Activated CD8-positive, alpha-beta T cell treated with anti-CD3 and anti-CD28 coated beads for 36 hours (primary cell): ENCODE measurements around the gene ITGA1. TPM values are rescaled to one million over a fixed set of nuclear protein-coding genes. Genes with fewer than 3 reads are reported as not detected.
"Not testable (repeated sequence)": the region's sequence is repeated elsewhere in the genome, so short reads cannot be mapped to it uniquely, and the experiment has no call there.

Experiments used
- ATAC-seq: fragments of 200-7000 bp; cut with Tn5 transposase; one replicate; pipeline ENCODE4 v1.10.0; 2021; ENCODE audit warnings: mild to moderate bottlenecking, moderate library complexity
- CTCF ChIA-PET: fragments of 350-600 bp; sonication (Branson Sonifier 250); formaldehyde crosslinking; loops from one replicate; lab custom pipeline; 2021; ENCODE audit warnings: antibody characterized with exemption; lab: Charles Lee
- POLR2A ChIA-PET: fragments of 350-600 bp; sonication (Branson Sonifier 250); formaldehyde crosslinking; loops from one replicate; lab custom pipeline; 2021; ENCODE audit warnings: antibody characterized with exemption; lab: Charles Lee
- DNase-seq: peaks from one replicate; pipeline ENCODE4 v3.0.0-alpha.2; 2020
- H3K27ac Mint-ChIP-seq: one replicate; pipeline ENCODE4 v1.8.0; 2021; ENCODE audit warnings: mild to moderate bottlenecking, mixed read lengths
- H3K27me3 Mint-ChIP-seq: one replicate; pipeline ENCODE4 v1.8.0; 2021; ENCODE audit warnings: mixed read lengths
- H3K36me3 Mint-ChIP-seq: one replicate; pipeline ENCODE4 v1.8.0; 2021; ENCODE audit warnings: low read depth, mixed read lengths
- H3K4me1 Mint-ChIP-seq: one replicate; pipeline ENCODE4 v1.8.0; 2021; ENCODE audit warnings: low read depth, mixed read lengths
- H3K4me3 Mint-ChIP-seq: one replicate; pipeline ENCODE4 v1.8.0; 2021; ENCODE audit warnings: mild to moderate bottlenecking, moderate library complexity, mixed read lengths
- H3K9me3 Mint-ChIP-seq: one replicate; pipeline ENCODE4 v1.8.0; 2021; ENCODE audit warnings: mixed read lengths
- intact Hi-C: fragments of 100-400 bp; cut with micrococcal nuclease; formaldehyde crosslinking; loops from one replicate; pipeline ENCODE4 v1.10.0; 2022
- total RNA-seq, 2 experiments: library from RNA; stranded (reverse); gene quantifications; one replicate each; pipeline ENCODE4 v1.2.3, GENCODE V29; 2021
- TF ChIP-seq, protein P1 (sequence below): fragments of 200-600 bp; IDR thresholded peaks from one replicate; pipeline ENCODE4 v1.8.0; 2022; ENCODE audit warnings: antibody characterized with exemption, mild to moderate bottlenecking

Gene ITGA1
- total RNA-seq, 2 experiments from 2014 or later: 5.1 to 6.0 TPM

DNA sequence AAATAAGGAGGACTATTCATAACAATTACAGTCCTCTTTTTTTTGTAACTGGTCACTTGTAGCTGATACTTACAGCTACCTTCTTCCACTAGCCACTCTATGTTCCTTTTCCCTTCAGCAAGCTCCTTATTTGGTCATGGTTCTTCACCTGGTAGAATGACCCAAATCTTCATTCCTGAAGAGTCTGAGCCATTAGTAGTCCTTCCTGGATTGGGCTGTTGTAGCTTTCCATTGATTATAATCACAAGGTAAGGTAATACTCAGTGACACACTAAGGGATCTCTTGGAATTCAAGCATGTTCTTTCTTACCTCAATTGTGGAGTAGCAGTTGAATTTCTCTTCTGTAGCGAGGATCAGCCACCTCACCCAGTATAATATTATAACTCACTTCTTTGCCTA, 175.9 kb downstream of the ITGA1 start:
- ChIA-PET POLR2A (no interaction called here), CTCF (interaction anchor here (5.3 kb wide), 1 partner anchor 14 kb away, joined by 27 read pairs; no protein-coding TSS in a partner anchor)
- no peaks in the 10 kb centered on the region for H3K36me3 Mint-ChIP-seq
- H3K27ac Mint-ChIP-seq: no peak overlapping the region
- no peaks in the 10 kb centered on the region for H3K4me1 Mint-ChIP-seq
- intact Hi-C loops: no loop called here
- H3K4me3 Mint-ChIP-seq: no peak overlapping the region
- DNase-seq: no peak
- TF ChIP-seq, protein P1, sequence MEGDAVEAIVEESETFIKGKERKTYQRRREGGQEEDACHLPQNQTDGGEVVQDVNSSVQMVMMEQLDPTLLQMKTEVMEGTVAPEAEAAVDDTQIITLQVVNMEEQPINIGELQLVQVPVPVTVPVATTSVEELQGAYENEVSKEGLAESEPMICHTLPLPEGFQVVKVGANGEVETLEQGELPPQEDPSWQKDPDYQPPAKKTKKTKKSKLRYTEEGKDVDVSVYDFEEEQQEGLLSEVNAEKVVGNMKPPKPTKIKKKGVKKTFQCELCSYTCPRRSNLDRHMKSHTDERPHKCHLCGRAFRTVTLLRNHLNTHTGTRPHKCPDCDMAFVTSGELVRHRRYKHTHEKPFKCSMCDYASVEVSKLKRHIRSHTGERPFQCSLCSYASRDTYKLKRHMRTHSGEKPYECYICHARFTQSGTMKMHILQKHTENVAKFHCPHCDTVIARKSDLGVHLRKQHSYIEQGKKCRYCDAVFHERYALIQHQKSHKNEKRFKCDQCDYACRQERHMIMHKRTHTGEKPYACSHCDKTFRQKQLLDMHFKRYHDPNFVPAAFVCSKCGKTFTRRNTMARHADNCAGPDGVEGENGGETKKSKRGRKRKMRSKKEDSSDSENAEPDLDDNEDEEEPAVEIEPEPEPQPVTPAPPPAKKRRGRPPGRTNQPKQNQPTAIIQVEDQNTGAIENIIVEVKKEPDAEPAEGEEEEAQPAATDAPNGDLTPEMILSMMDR: no peak
- H3K27me3 Mint-ChIP-seq: peaks cover 2% of the 10 kb centered on the region
- peaks cover 3% of the 10 kb centered on the region for H3K9me3 Mint-ChIP-seq
- ATAC-seq: no peak

DNA sequence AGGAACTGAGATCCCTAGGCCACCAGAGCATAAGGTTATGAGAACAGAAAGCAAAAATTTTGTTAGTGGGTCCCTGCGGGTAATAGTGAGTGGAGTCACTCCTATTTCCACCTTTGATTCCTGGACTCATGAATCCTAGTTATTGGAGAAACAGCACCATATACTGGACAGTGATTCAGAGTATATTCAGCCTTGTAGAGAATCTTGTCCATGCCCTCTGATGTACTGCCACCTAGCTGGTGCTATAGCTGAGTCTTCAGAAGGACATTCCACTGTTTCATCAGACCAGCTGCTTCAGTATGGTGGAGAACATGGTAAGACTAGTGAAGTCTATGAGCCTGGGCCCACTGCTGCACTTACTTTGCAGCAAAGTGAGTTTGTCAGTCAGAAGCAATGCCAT, 176.4 kb downstream of the ITGA1 start:
- H3K4me1 Mint-ChIP-seq: no peaks in the 10 kb centered on the region
- H3K36me3 Mint-ChIP-seq: no peaks in the 10 kb centered on the region
- ChIA-PET CTCF (interaction anchor here (0.8 to 5.3 kb wide), 2 partner anchors 14 to 149 kb away, joined by 3 to 27 read pairs; no protein-coding TSS in a partner anchor), POLR2A (no interaction called here)
- H3K27me3 Mint-ChIP-seq: peaks cover 5% of the 10 kb centered on the region
- TF ChIP-seq, protein P1: no peak
- H3K4me3 Mint-ChIP-seq: no peak overlapping the region
- intact Hi-C loops: no loop called here
- ATAC-seq: no peak
- no peak for DNase-seq
- peaks cover 7% of the 10 kb centered on the region for H3K9me3 Mint-ChIP-seq
- no peak overlapping the region for H3K27ac Mint-ChIP-seq

DNA sequence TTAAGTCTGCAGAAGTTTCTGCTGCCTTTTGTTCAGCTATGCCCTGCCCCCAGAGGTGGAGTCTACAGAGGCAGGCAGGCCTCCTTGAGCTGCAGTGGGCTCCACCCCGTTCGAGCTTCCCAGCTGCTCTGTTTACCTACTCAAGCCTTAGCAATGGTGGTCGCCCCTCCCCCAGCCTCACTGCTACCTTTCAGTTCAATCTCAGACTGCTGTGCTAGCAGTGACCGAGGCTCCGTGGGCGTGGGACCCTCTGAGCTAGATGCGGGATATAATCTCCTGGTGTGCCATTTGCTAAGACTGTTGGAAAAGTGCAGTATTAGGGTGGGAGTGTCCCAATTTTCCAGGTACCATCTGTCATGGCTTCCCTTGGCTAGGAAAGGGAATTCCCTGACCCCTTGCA, 188.4 kb downstream of the ITGA1 start:
- H3K27ac Mint-ChIP-seq, intact Hi-C loops, CTCF ChIA-PET, H3K4me1 Mint-ChIP-seq, H3K36me3 Mint-ChIP-seq, ATAC-seq, DNase-seq, H3K9me3 Mint-ChIP-seq, POLR2A ChIA-PET, H3K4me3 Mint-ChIP-seq: not testable (repeated sequence)
- H3K27me3 Mint-ChIP-seq: peaks cover 17% of the 10 kb centered on the region

DNA sequence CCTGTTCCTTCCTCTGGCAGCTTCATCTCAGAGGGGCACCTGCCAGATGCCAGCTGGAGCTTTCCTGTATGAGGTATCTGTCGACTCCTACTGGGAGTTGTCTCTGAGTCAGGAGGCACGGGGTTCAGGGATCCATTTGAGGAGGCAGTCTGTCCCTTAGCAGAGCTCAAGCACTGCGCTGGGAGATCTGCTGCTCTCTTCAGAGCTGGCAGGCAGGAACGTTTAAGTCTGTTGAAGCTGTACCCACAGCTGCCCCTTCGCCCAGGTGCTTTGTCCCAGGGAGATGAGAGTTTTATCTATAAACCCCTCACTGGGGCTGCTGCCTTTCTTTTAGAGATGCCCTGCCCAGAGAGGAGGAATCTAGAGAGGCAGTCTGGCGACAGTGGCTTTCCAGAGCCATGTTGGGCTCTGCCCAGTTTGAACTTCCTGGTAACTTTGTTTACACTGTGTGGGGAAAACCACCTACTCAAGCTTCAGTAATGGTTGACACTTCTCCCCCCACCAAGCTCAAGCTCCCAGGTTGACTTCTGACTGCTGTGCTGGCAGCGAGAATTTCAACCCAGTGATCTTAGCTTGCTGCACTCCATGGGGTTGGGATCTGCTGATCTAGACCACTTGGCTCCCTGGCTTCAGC, 189.7 kb downstream of the ITGA1 start:
- TF ChIP-seq, protein P1: no peak
- DNase-seq (no peak), ATAC-seq (no peak)
- Mint-ChIP-seq H3K27ac (no peak overlapping the region), H3K4me3 (no peak overlapping the region), H3K36me3 (peaks cover 5% of the 10 kb centered on the region), H3K4me1 (no peaks in the 10 kb centered on the region), H3K27me3 (peaks cover 20% of the 10 kb centered on the region), H3K9me3 (no peaks in the 10 kb centered on the region)
- intact Hi-C loops: no loop called here
- POLR2A ChIA-PET: no interaction called here
- CTCF ChIA-PET: no interaction called here

DNA sequence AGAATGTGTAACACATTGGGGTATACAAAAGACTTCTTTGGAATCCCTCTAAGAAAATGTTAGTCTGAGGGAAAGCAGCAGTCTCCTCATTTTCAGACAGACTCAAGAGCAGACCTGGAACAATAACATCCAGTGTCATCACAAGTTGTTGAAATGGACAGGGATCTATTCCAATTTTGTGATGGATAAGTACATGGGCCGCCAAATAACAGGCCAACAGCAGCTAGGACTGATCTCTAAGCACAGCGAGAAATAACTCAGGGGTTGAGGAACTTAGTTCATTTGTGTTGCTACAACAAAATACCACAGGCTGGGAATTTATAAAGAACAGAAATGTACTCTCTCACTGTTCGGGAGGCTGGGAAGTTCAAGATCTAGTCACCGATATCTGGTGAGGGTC, 193.8 kb downstream of the ITGA1 start:
- DNase-seq: no peak
- Mint-ChIP-seq H3K27me3 (peaks cover 30% of the 10 kb centered on the region), H3K9me3 (no peaks in the 10 kb centered on the region), H3K4me3 (no peak overlapping the region), H3K4me1 (peaks cover 7% of the 10 kb centered on the region), H3K36me3 (peaks cover 5% of the 10 kb centered on the region), H3K27ac (no peak overlapping the region)
- ChIA-PET POLR2A (no interaction called here), CTCF (no interaction called here)
- TF ChIP-seq, protein P1: no peak
- intact Hi-C loops: no loop called here
- ATAC-seq: no peak
